Smooth muscle cell (in vitro differentiated cells): ENCODE results near the gene ADO. TPM values are rescaled to one million over a fixed set of nuclear protein-coding genes. Genes with fewer than 3 reads are reported as not detected.

Source experiments
- DNase-seq: peaks from one replicate; lab custom pipeline; 2025; ENCODE audit not compliant: unreplicated experiment; lab: John Stamatoyannopoulos, UW
- H2AFZ ChIP-seq: fragments of 200-600 bp; sonication (generic); 2 replicates; pipeline ENCODE4 v1.6.0; 2016; ENCODE audit warnings: antibody characterized with exemption, low read depth, mild to moderate bottlenecking
- H3F3A ChIP-seq: fragments of 200-600 bp; sonication (generic); 2 replicates; pipeline ENCODE4 v1.6.0; 2017; ENCODE audit warnings: antibody characterized with exemption, low read depth
- H3K27ac ChIP-seq: fragments of 200-600 bp; sonication (generic); 2 replicates; pipeline ENCODE4 v1.5.1; 2016; ENCODE audit warnings: low read depth, mild to moderate bottlenecking
- H3K27me3 ChIP-seq: fragments of 200-600 bp; sonication (generic); 2 replicates; pipeline ENCODE4 v1.6.1; 2016; ENCODE audit warnings: low read depth, mild to moderate bottlenecking
- H3K36me3 ChIP-seq: fragments of 200-600 bp; sonication (generic); 2 replicates; pipeline ENCODE4 v1.5.1; 2016; ENCODE audit warnings: low read depth
- H3K4me1 ChIP-seq: fragments of 200-600 bp; sonication (generic); 2 replicates; pipeline ENCODE4 v1.5.1; 2016; ENCODE audit warnings: low read depth
- H3K4me2 ChIP-seq: fragments of 200-600 bp; sonication (generic); 2 replicates; pipeline ENCODE4 v1.6.0; 2016; ENCODE audit warnings: mild to moderate bottlenecking
- H3K4me3 ChIP-seq: fragments of 200-600 bp; sonication (generic); 2 replicates; pipeline ENCODE4 v1.5.1; 2016; ENCODE audit warnings: mild to moderate bottlenecking
- H3K79me2 ChIP-seq: fragments of 200-600 bp; sonication (generic); 2 replicates; pipeline ENCODE4 v1.6.0; 2016; ENCODE audit warnings: low read depth, mild to moderate bottlenecking
- H3K9ac ChIP-seq: fragments of 200-600 bp; sonication (generic); 2 replicates; pipeline ENCODE4 v1.6.0; 2016; ENCODE audit warnings: low read depth
- H3K9me3 ChIP-seq: fragments of 200-600 bp; sonication (generic); replicated peaks from 2 replicates; pipeline ENCODE4 v1.5.1; 2016; ENCODE audit warnings: low read depth
- H4K20me1 ChIP-seq: fragments of 200-600 bp; sonication (generic); 2 replicates; pipeline ENCODE4 v1.6.0; 2016; ENCODE audit warnings: low read depth
- CTCF ChIP-seq: fragments of 200-600 bp; sonication (generic); IDR thresholded peaks from 2 replicates; pipeline ENCODE4 v1.5.1; 2017; ENCODE audit warnings: borderline replicate concordance, mild to moderate bottlenecking, antibody characterized with exemption; ENCODE audit not compliant: insufficient read depth, poor library complexity, severe bottlenecking
- WGBS: methylation state at CpG from one replicate; pipeline ENCODE4 v1.1.7; 2016; ENCODE audit warnings: low lambda C conversion rate; 5-methylcytosine and 5-hydroxymethylcytosine counted together
- polyA plus RNA-seq: library from polyadenylated mRNA; unstranded; fragments of >200 nt; fragmentation: Nextera tagmentation; extraction: Ambion mirVana; gene quantifications from 2 replicates; pipeline ENCODE4 v1.2.1, GENCODE V29; 2016
- total RNA-seq: library from RNA; depleted of rRNA; stranded (reverse); fragments of >200 nt; gene quantifications from 2 replicates; pipeline ENCODE4 v1.2.3, GENCODE V29; 2014

ADO gene
- total and polyA plus RNA-seq, 2 experiments from 2014 or later, result 11.9 to 32.4 TPM

GRCh38 chr10:62788861-62789467, 15.6 kb upstream of the ADO start:
- no peak overlapping the region for H2AFZ ChIP-seq
- H3K79me2 ChIP-seq, result no peaks in the 10 kb centered on the region
- H3K36me3 ChIP-seq, result no peaks in the 10 kb centered on the region
- H3K4me1 ChIP-seq, result no peaks in the 10 kb centered on the region
- no peak overlapping the region for H3K9ac ChIP-seq
- H3K4me2 ChIP-seq, result no peak overlapping the region
- WGBS, result 88% methylated on average over 9 of the region's 9 CpGs
- no peaks in the 10 kb centered on the region for H3K27me3 ChIP-seq
- TF ChIP-seq CTCF, result no peak
- H3K27ac ChIP-seq, result no peak overlapping the region
- H3K9me3 ChIP-seq, result no peaks in the 10 kb centered on the region
- no peak overlapping the region for H3K4me3 ChIP-seq
- H3F3A ChIP-seq, result no peaks in the 10 kb centered on the region
- H4K20me1 ChIP-seq, result no peaks in the 10 kb centered on the region
- DNase-seq, result no peak

- Histone ChIP-seq H3F3A (no peaks in the 10 kb centered on the region), H3K27ac (no peak overlapping the region), H3K27me3 (no peaks in the 10 kb centered on the region), H3K9ac (no peak overlapping the region), H3K79me2 (no peaks in the 10 kb centered on the region), H4K20me1 (no peaks in the 10 kb centered on the region), H3K36me3 (no peaks in the 10 kb centered on the region), H3K4me1 (no peaks in the 10 kb centered on the region), H3K9me3 (no peaks in the 10 kb centered on the region), H3K4me3 (no peak overlapping the region), H3K4me2 (no peak overlapping the region), H2AFZ (no peak overlapping the region)
- WGBS, result 91% methylated on average over 14 of the region's 14 CpGs
- no peak for TF ChIP-seq CTCF
- DNase-seq, result no peak
These were observed 14.4 kb upstream of the ADO start for GRCh38 chr10:62790019-62790555.

- Histone ChIP-seq H3K9me3 (no peaks in the 10 kb centered on the region), H3K4me3 (no peak overlapping the region), H3K4me2 (no peak overlapping the region), H3F3A (no peaks in the 10 kb centered on the region), H3K9ac (no peak overlapping the region), H3K79me2 (no peaks in the 10 kb centered on the region), H3K27me3 (no peaks in the 10 kb centered on the region), H4K20me1 (no peaks in the 10 kb centered on the region), H3K4me1 (no peaks in the 10 kb centered on the region), H3K27ac (no peak overlapping the region), H3K36me3 (no peaks in the 10 kb centered on the region), H2AFZ (no peak overlapping the region)
- no peak for TF ChIP-seq CTCF
- WGBS, result 84% methylated on average over 2 of the region's 2 CpGs
- DNase-seq, result no peak
These were observed 13.9 kb upstream of the ADO start for GRCh38 chr10:62790571-62790970.

GRCh38 chr10:62792261-62792660, 12.3 kb upstream of the ADO start:
- no peak for DNase-seq
- H3K36me3 ChIP-seq, result no peaks in the 10 kb centered on the region
- 96% methylated on average over 5 of the region's 5 CpGs for WGBS
- H4K20me1 ChIP-seq, result no peaks in the 10 kb centered on the region
- H3K27ac ChIP-seq, result no peak overlapping the region
- TF ChIP-seq CTCF, result no peak
- H3K79me2 ChIP-seq, result no peaks in the 10 kb centered on the region
- no peak overlapping the region for H2AFZ ChIP-seq
- no peak overlapping the region for H3K4me2 ChIP-seq
- H3K27me3 ChIP-seq, result no peaks in the 10 kb centered on the region
- H3K4me1 ChIP-seq, result no peaks in the 10 kb centered on the region
- H3K9ac ChIP-seq, result no peak overlapping the region
- no peaks in the 10 kb centered on the region for H3K9me3 ChIP-seq
- H3F3A ChIP-seq, result no peaks in the 10 kb centered on the region
- H3K4me3 ChIP-seq, result no peak overlapping the region
